Stimulated activated CD8-positive, alpha-beta memory T cell treated with anti-CD3 and anti-CD28 coated beads, Interleukin-7, amount 100 ng/mL, for 48 hours (primary cell): ENCODE data around the gene RNF214.
"Not testable (repeated sequence)": the region's sequence is repeated elsewhere in the genome, so short reads cannot be mapped to it uniquely, and the experiment has no call there.

ENCODE experiments used
- DNase-seq, 2 donors: peaks; one replicate each; pipeline ENCODE4 v3.0.0-alpha.2; 2020; ENCODE audit warnings: low read depth in 1 of 2; ENCODE audit errors: extremely low read depth in 1 of 2

Gene RNF214

GRCh38 chr11:117197516-117198456 lies 34.7 kb upstream of the RNF214 start:
- no peak for DNase-seq

GRCh38 chr11:117198613-117199012 lies 33.9 kb upstream of the RNF214 start:
- no peak for DNase-seq

GRCh38 chr11:117199053-117199915 lies 33.2 kb upstream of the RNF214 start, which contains the start of gene TAGLN:
TAGLN (plus strand) TSS chr11:117199370; CDS start chr11:117203014, 3,644 bp downstream.
- DNase-seq = no peak

GRCh38 chr11:117199916-117200812 lies 32.3 kb upstream of the RNF214 start:
- no peak for DNase-seq

GRCh38 chr11:117200813-117201657 lies 31.4 kb upstream of the RNF214 start:
- no peak for DNase-seq

GRCh38 chr11:117201658-117202305 lies 30.7 kb upstream of the RNF214 start:
- no peak for DNase-seq

- DNase-seq = no peak
Measured at GRCh38 chr11:117202386-117203068, 29.9 kb upstream of the RNF214 start.

GRCh38 chr11:117203069-117203407 lies 29.4 kb upstream of the RNF214 start:
- no peak for DNase-seq

GRCh38 chr11:117204283-117205080 lies 28.0 kb upstream of the RNF214 start:
- no peak for DNase-seq

- no peak for DNase-seq
Measured at GRCh38 chr11:117205211-117205818, 27.2 kb upstream of the RNF214 start.

GRCh38 chr11:117206111-117206510 lies 26.4 kb upstream of the RNF214 start:
- not testable (repeated sequence) for DNase-seq

- DNase-seq = not testable (repeated sequence)
Measured at GRCh38 chr11:117206859-117207258, 25.6 kb upstream of the RNF214 start.

GRCh38 chr11:117207481-117207880 lies 25.0 kb upstream of the RNF214 start:
- not testable (repeated sequence) for DNase-seq

- DNase-seq = not testable (repeated sequence)
Measured at GRCh38 chr11:117208710-117209109, 23.8 kb upstream of the RNF214 start.

- DNase-seq = not testable (repeated sequence)
Measured at GRCh38 chr11:117209351-117210125, 22.9 kb upstream of the RNF214 start.

GRCh38 chr11:117210620-117211019 lies 21.9 kb upstream of the RNF214 start:
- DNase-seq = no peak
